ENCODE data around the gene RRBP1. TPM values are rescaled to one million over a fixed set of nuclear protein-coding genes. Genes with fewer than 3 reads are reported as not detected.

RRBP1 gene
- total and polyA plus RNA-seq, 2 donors (not counting 3 experiments of a cell fraction or from before 2014, with no cell fraction given) = 50.3 to 236 TPM

- no peak overlapping the region for H3K4me2 ChIP-seq (ENCODE audit: insufficient read depth, low read length)
- no peaks in the 10 kb centered on the region for H3K36me3 ChIP-seq (ENCODE audit: control insufficient read depth in 2 of 2, extremely low read depth in 1 of 2, insufficient read depth in 2 of 2, low read length in 2 of 2)
- TF ChIP-seq JUN (IDR thresholded peaks at IDR 0.05; ENCODE audit: borderline replicate concordance, insufficient read depth, insufficient read length, low read depth) (no peak), EZH2 (IDR thresholded peaks at IDR 0.05; ENCODE audit: borderline replicate concordance, low read depth, low read length, severe bottlenecking) (no peak), CTCF (IDR thresholded peaks at IDR 0.05; ENCODE audit: extremely low read depth in 1 of 2, insufficient read depth in 1 of 2, low read depth in 1 of 2, low read length in 2 of 2) (no peak), FOS (IDR thresholded peaks at IDR 0.05; ENCODE audit: borderline replicate concordance, insufficient read depth, low read length) (no peak), MAX (IDR thresholded peaks at IDR 0.05; ENCODE audit: insufficient read depth, insufficient read length) (no peak), MYC (IDR thresholded peaks at IDR 0.05; ENCODE audit: low read depth, low read length) (no peak), POLR2A (IDR thresholded peaks at IDR 0.05; ENCODE audit: low read depth, low read length) (no peak), GATA2 (IDR thresholded peaks at IDR 0.05; ENCODE audit: insufficient read depth, insufficient read length, low read depth, low read length) (no peak), POLR2AphosphoS5 (IDR thresholded peaks at IDR 0.05; ENCODE audit: insufficient read depth, low read depth, low read length) (no peak)
- no peak overlapping the region for H2AFZ ChIP-seq (ENCODE audit: low read depth, low read length)
- H3K4me3 ChIP-seq (replicated peaks in 1 of 3; ENCODE audit: insufficient read depth in 1 of 3, low read depth in 1 of 3, low read length in 3 of 3) = no peak overlapping the region
- POLR2A ChIA-PET = no interaction called here
- H3K9me3 ChIP-seq (replicated peaks; ENCODE audit: control insufficient read depth, insufficient read depth, low read length) = no peaks in the 10 kb centered on the region
- intact Hi-C loops (cut with micrococcal nuclease) (loop anchor here (1.0 kb wide), 1 partner anchor 8 kb away; no protein-coding TSS in a partner anchor), dilution Hi-C loops (cut with MboI; ENCODE audit: extremely low pct_ligation_motif_present, low sequenced_read_pairs) (no loop called here)
- peaks cover 2% of the 10 kb centered on the region for H3K9me1 ChIP-seq (replicated peaks; ENCODE audit: control insufficient read depth, extremely low read depth, insufficient read depth, low read length)
- no peak overlapping the region for H3K9ac ChIP-seq (replicated peaks; ENCODE audit: extremely low read depth, insufficient read depth, low read length)
- H3K79me2 ChIP-seq (ENCODE audit: control insufficient read depth, insufficient read depth, low read length) = peaks cover 96% of the 10 kb centered on the region
- H3K27ac ChIP-seq (ENCODE audit: insufficient read depth, low read depth, low read length) = no peak overlapping the region
- CTCF ChIA-PET = interaction anchor here (1.2 to 2.2 kb wide), 4 partner anchors 10 to 48 kb away, joined by 3 to 8 read pairs (median 4); partner anchors contain the start of gene DSTN
- no peaks in the 10 kb centered on the region for H3K4me1 ChIP-seq (ENCODE audit: control insufficient read depth, extremely low read depth, insufficient read depth, low read length)
- FAIRE-seq (no peak), DNase-seq (ENCODE audit: low read depth, low spot score) (no peak)
- BruUV-seq (replicated peaks) = no TSS peak
- H3K27me3 ChIP-seq (ENCODE audit: control insufficient read depth in 2 of 2, insufficient read depth in 2 of 2, low read length in 2 of 2) = no peaks in the 10 kb centered on the region
- H4K20me1 ChIP-seq (replicated peaks; ENCODE audit: control insufficient read depth, extremely low read depth, insufficient read depth, low read length) = peaks cover 6% of the 10 kb centered on the region
Observed at GRCh38 chr20:17584689-17585088, 97.4 kb downstream of the RRBP1 start.
